ENCODE results near the gene DHPS.

The DHPS gene

DNA sequence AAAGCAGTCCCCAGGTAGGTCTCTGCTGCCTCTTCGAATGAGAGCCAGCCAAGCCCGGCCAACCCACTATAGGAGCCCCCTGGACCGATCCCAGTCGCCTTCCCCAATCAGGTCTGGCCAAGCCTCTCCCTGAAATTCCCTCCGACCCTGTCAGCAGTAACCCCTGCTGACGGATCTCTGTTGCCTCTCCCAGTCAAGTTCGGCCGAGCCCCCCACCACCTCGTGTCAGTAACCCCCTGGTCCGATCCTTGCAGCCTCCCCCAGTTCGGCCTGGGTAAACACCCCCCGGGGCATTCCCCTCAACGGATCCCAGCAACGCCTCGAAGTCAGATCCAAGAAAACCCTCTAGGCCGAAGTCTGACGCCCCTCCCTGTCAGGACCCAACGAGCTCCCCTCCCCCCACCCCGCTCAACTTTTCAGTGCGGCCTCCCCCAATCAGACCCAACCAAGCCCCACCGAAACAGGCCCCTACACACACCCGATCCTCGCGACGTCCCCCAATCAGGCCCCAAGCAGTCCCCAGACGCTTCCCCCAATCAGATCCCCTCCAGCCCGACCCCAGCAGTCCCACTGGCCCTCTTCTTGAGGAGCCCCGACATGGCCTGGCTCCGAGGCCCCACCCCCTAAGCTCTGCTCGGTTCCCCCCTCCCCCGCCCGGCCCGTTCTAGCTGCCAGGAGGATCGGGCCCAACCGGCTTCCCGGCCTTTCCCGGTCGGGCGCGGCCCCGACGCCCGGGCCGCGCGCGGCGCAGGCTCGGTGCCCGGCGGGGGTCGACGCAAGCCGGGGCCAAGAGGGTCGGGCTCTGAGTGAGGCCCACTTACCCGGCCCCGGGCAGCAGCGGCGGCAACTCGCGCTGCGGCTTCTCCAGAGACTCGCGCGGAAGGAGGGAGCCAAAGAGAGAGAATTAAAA is 40.2 kb upstream of the DHPS start:
- H3K36me3 ChIP-seq (ENCODE audit: control insufficient read depth, insufficient read depth, low read length): no peaks in the 10 kb centered on the region
- H3K9ac ChIP-seq: peak overlapping the region; percentile 92
- peaks cover 39% of the 10 kb centered on the region for H3K79me2 ChIP-seq
- peak overlapping the region; percentile 86 for H3K27ac ChIP-seq
- H2AFZ ChIP-seq: peak overlapping the region; percentile 99
- H3K27me3 ChIP-seq (ENCODE audit: control insufficient read depth, insufficient read depth, low read length): no peaks in the 10 kb centered on the region
- H3K4me2 ChIP-seq (ENCODE audit: low read length): peak overlapping the region; percentile 99
- TF ChIP-seq, protein P1, sequence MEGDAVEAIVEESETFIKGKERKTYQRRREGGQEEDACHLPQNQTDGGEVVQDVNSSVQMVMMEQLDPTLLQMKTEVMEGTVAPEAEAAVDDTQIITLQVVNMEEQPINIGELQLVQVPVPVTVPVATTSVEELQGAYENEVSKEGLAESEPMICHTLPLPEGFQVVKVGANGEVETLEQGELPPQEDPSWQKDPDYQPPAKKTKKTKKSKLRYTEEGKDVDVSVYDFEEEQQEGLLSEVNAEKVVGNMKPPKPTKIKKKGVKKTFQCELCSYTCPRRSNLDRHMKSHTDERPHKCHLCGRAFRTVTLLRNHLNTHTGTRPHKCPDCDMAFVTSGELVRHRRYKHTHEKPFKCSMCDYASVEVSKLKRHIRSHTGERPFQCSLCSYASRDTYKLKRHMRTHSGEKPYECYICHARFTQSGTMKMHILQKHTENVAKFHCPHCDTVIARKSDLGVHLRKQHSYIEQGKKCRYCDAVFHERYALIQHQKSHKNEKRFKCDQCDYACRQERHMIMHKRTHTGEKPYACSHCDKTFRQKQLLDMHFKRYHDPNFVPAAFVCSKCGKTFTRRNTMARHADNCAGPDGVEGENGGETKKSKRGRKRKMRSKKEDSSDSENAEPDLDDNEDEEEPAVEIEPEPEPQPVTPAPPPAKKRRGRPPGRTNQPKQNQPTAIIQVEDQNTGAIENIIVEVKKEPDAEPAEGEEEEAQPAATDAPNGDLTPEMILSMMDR (IDR thresholded peaks at IDR 0.05): no peak
- peak overlapping the region; percentile 90 for H3K4me3 ChIP-seq (ENCODE audit: low read depth, low read length)
- peaks cover 13% of the 10 kb centered on the region for H3K4me1 ChIP-seq
- no peaks in the 10 kb centered on the region for H3K9me3 ChIP-seq (ENCODE audit: control insufficient read depth, low read length)

GRCh38 chr19:12720851-12721655 is 39.4 kb upstream of the DHPS start:
- H2AFZ ChIP-seq: peak overlapping the region; percentile 99
- H3K9ac ChIP-seq: peak overlapping the region; percentile 92
- H3K27ac ChIP-seq: peak overlapping the region; percentile 86
- H3K9me3 ChIP-seq (ENCODE audit: control insufficient read depth, low read length): no peaks in the 10 kb centered on the region
- H3K4me2 ChIP-seq (ENCODE audit: low read length): peak overlapping the region; percentile 99
- peak overlapping the region; percentile 90 for H3K4me3 ChIP-seq (ENCODE audit: low read depth, low read length)
- peaks cover 13% of the 10 kb centered on the region for H3K4me1 ChIP-seq
- no peaks in the 10 kb centered on the region for H3K27me3 ChIP-seq (ENCODE audit: control insufficient read depth, insufficient read depth, low read length)
- TF ChIP-seq, protein P1 (IDR thresholded peaks at IDR 0.05): no peak
- peaks cover 46% of the 10 kb centered on the region for H3K79me2 ChIP-seq
- H3K36me3 ChIP-seq (ENCODE audit: control insufficient read depth, insufficient read depth, low read length): no peaks in the 10 kb centered on the region

DNA sequence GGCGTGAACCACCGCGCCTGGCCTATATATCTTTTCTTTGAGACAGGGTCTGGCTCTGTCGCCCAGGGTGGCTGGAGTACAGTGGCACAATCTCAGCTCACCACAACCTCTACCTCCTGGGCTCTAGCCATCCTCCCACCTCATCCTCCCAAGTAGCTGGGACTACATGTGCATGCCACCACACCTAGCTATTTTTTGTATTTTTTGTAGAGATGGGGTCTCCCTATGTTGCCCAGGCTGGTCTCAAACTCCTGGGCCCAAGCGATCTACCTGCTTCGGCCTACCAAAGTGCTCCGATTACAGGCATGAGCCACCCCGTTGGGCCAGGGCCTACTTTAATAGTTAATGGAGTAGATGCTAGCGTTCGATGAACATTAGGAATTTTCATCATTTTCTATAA is 38.6 kb upstream of the DHPS start:
- H3K27ac ChIP-seq: no peak overlapping the region
- peaks cover 13% of the 10 kb centered on the region for H3K4me1 ChIP-seq
- H3K9me3 ChIP-seq (ENCODE audit: control insufficient read depth, low read length): no peaks in the 10 kb centered on the region
- no peaks in the 10 kb centered on the region for H3K27me3 ChIP-seq (ENCODE audit: control insufficient read depth, insufficient read depth, low read length)
- H3K9ac ChIP-seq: no peak overlapping the region
- H3K4me2 ChIP-seq (ENCODE audit: low read length): peak overlapping the region; percentile 99
- no peaks in the 10 kb centered on the region for H3K36me3 ChIP-seq (ENCODE audit: control insufficient read depth, insufficient read depth, low read length)
- H3K79me2 ChIP-seq: peaks cover 53% of the 10 kb centered on the region
- H2AFZ ChIP-seq: no peak overlapping the region
- H3K4me3 ChIP-seq (ENCODE audit: low read depth, low read length): peak overlapping the region; percentile 90
- TF ChIP-seq, protein P1 (IDR thresholded peaks at IDR 0.05): no peak

DNA sequence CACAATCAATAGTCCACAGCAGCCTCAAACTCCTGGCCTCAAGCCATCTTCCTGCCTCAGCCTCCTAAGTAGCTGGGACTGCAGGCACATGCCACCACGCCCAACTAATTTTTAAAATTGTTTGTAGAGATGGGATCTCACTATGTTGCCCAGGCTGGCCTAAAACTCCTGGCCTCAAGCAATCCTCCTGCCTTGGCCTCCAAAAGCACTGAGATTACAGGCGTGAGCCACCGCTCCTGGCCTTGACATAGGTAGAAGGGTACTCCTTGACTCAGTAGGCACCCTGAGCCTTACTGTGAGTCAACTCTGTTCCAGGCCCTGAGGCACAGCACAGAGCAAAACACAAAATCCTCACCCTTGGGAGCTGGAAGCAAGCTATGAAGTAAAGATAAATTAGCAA is 34.2 kb upstream of the DHPS start:
- no peaks in the 10 kb centered on the region for H3K27me3 ChIP-seq (ENCODE audit: control insufficient read depth, insufficient read depth, low read length)
- TF ChIP-seq, protein P1 (IDR thresholded peaks at IDR 0.05): no peak
- no peak overlapping the region for H3K4me2 ChIP-seq (ENCODE audit: low read length)
- no peak overlapping the region for H3K9ac ChIP-seq
- H3K4me3 ChIP-seq (ENCODE audit: low read depth, low read length): no peak overlapping the region
- no peaks in the 10 kb centered on the region for H3K36me3 ChIP-seq (ENCODE audit: control insufficient read depth, insufficient read depth, low read length)
- peaks cover 57% of the 10 kb centered on the region for H3K79me2 ChIP-seq
- no peak overlapping the region for H3K27ac ChIP-seq
- H3K4me1 ChIP-seq: no peaks in the 10 kb centered on the region
- no peaks in the 10 kb centered on the region for H3K9me3 ChIP-seq (ENCODE audit: control insufficient read depth, low read length)
- H2AFZ ChIP-seq: no peak overlapping the region
